ENCODE data around the gene ALG14. TPM values are rescaled to one million over a fixed set of nuclear protein-coding genes. Genes with fewer than 3 reads are reported as not detected.
A peak's percentile ranks its signal among the peaks of the same experiment; 100 is the strongest.
"Not testable (repeated sequence)": the region's sequence is repeated elsewhere in the genome, so short reads cannot be mapped to it uniquely, and the experiment has no call there.

Gene ALG14
- total RNA-seq, 8 experiments from 2014 or later: 1.4 to 7.4 (median 3.2) TPM

GRCh38 chr1:94998114-94998513, 74.6 kb downstream of the ALG14 start:
- Histone ChIP-seq H3K27ac (no peak overlapping the region), H3K4me1 (replicated peaks in 1 of 2) (peaks cover 6 to 14% of the 10 kb centered on the region in 2 donors), H3K4me3 (no peak overlapping the region)
- in situ Hi-C loops (cut with MboI; ENCODE audit: low pct_unique_long_range_greater_than_20kb in 2 of 9, low sequenced_read_pairs in 9 of 9, unreplicated experiment in 9 of 9): no loop called here
- ATAC-seq (replicated peaks in 6 of 8): peak in 3 of 8 experiments; percentile 40 to 83 (median 51)
- WGBS, 10 experiments: 40 to 100% (median 83%) methylated on average over 1 to 3 of the region's 3 CpGs; no CpG with 5 or more reads in 5 of the 10 experiments

GRCh38 chr1:94995536-94995935, 77.2 kb downstream of the ALG14 start:
- H3K27ac ChIP-seq; in situ Hi-C loops (cut with MboI; ENCODE audit: low pct_unique_long_range_greater_than_20kb in 2 of 9, low sequenced_read_pairs in 9 of 9, unreplicated experiment in 9 of 9); H3K4me3 ChIP-seq; H3K4me1 ChIP-seq (replicated peaks in 1 of 2); ATAC-seq (replicated peaks in 6 of 8): not testable (repeated sequence)
- 49 to 100% (median 87%) methylated on average over 1 to 6 of the region's 6 CpGs; no CpG with 5 or more reads in 3 of the 10 experiments for WGBS, 10 experiments

GRCh38 chr1:94994805-94995204, 77.9 kb downstream of the ALG14 start:
- Histone ChIP-seq H3K4me3 (no peak overlapping the region), H3K4me1 (replicated peaks in 1 of 2) (peaks cover 0 to 5% of the 10 kb centered on the region in 2 donors), H3K27ac (no peak overlapping the region)
- ATAC-seq (replicated peaks in 6 of 8): no peak
- 46 to 92% (median 79%) methylated on average over 2 of the region's 2 CpGs for WGBS, 10 experiments
- in situ Hi-C loops (cut with MboI; ENCODE audit: low pct_unique_long_range_greater_than_20kb in 2 of 9, low sequenced_read_pairs in 9 of 9, unreplicated experiment in 9 of 9): no loop called here

DNA sequence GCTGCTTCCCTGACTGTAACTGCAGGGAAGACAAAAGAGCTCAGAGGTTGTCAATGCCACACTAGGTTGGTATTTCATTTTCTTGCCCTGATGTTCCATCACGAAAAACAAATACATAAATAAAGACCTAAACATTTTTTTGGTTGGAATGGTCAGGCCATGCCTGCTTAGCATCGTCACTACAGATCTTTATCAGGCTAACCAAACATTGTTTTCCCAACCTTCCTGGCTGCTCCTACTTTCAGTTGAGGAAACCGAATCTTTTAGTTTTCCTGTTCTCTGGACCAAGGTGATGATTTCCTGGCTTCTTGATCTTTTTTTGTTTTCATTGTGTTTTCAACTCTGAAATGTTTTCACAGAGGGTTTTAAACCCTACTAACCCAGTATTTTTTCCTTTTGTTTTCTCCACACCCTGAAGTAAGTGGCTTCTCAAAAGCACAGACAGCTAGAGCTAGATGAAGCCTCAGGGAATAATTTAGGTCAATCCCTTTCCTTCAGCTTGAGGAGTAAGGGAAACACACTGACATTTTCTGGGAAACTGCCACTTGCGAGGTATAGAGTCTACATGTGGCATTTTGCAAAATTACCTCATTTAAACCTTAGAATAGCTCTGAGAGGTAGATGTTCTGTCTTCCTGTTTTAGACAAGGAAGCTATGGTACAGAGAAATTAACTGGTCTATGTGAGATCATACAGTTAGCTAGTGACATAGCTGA, 78.7 kb downstream of the ALG14 start:
- 71 to 100% (median 92%) methylated on average over 2 to 4 of the region's 4 CpGs; no CpG with 5 or more reads in 1 of the 10 experiments for WGBS, 10 experiments
- no peak for ATAC-seq (replicated peaks in 6 of 8)
- H3K27ac ChIP-seq: no peak overlapping the region
- peaks cover 0 to 5% of the 10 kb centered on the region in 2 donors for H3K4me1 ChIP-seq (replicated peaks in 1 of 2)
- H3K4me3 ChIP-seq: no peak overlapping the region
- in situ Hi-C loops (cut with MboI; ENCODE audit: low pct_unique_long_range_greater_than_20kb in 2 of 9, low sequenced_read_pairs in 9 of 9, unreplicated experiment in 9 of 9): no loop called here

- no peak for ATAC-seq (replicated peaks in 6 of 8)
- Histone ChIP-seq H3K27ac (no peak overlapping the region), H3K4me1 (replicated peaks in 1 of 2) (peaks cover 0 to 3% of the 10 kb centered on the region in 2 donors), H3K4me3 (no peak overlapping the region)
- in situ Hi-C loops (cut with MboI; ENCODE audit: low pct_unique_long_range_greater_than_20kb in 2 of 9, low sequenced_read_pairs in 9 of 9, unreplicated experiment in 9 of 9): no loop called here
- 38 to 100% (median 95%) methylated on average over 1 to 2 of the region's 2 CpGs for WGBS, 10 experiments
Observed at GRCh38 chr1:94992863-94993563, 79.7 kb downstream of the ALG14 start.

GRCh38 chr1:94992161-94992560, 80.6 kb downstream of the ALG14 start:
- WGBS, 10 experiments: 60 to 100% (median 91%) methylated on average over 1 to 5 of the region's 5 CpGs; no CpG with 5 or more reads in 1 of the 10 experiments
- in situ Hi-C loops (cut with MboI; ENCODE audit: low pct_unique_long_range_greater_than_20kb in 2 of 9, low sequenced_read_pairs in 9 of 9, unreplicated experiment in 9 of 9): no loop called here
- Histone ChIP-seq H3K4me3 (no peak overlapping the region), H3K27ac (no peak overlapping the region), H3K4me1 (replicated peaks in 1 of 2) (no peaks in the 10 kb centered on the region)
- ATAC-seq (replicated peaks in 6 of 8): no peak

- 51 to 90% (median 80%) methylated on average over 2 to 6 of the region's 6 CpGs; no CpG with 5 or more reads in 1 of the 10 experiments for WGBS, 10 experiments
- Histone ChIP-seq H3K4me1 (replicated peaks in 1 of 2) (no peaks in the 10 kb centered on the region), H3K27ac (no peak overlapping the region), H3K4me3 (no peak overlapping the region)
- in situ Hi-C loops (cut with MboI; ENCODE audit: low pct_unique_long_range_greater_than_20kb in 2 of 9, low sequenced_read_pairs in 9 of 9, unreplicated experiment in 9 of 9): no loop called here
- ATAC-seq (replicated peaks in 6 of 8): no peak
Observed at GRCh38 chr1:94989911-94990473, 82.8 kb downstream of the ALG14 start.

DNA sequence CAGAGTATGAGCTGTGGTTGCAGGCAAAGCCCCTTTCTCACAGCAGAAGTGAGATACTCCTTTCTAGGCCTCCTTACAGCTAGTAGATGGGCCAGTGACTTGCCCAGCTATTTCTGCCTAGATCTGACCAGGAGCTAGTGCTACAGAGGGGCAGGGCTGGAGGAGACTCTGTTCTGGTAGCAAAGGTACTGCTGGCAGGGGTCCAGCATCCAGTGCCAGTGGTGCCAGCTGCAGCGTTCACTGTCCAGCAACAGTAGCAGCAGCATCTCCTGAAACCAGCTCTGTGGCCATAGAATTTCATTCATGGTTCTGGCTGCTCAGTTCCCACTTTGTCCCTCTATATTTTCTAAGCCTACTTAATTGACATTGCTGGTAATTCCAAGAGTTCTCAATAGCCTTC, 83.4 kb downstream of the ALG14 start:
- ATAC-seq (replicated peaks in 6 of 8): no peak
- no peak overlapping the region for H3K27ac ChIP-seq
- no peak overlapping the region for H3K4me3 ChIP-seq
- 80 to 100% (median 80%) methylated on average over 1 of the region's 1 CpG; no CpG with 5 or more reads in 7 of the 10 experiments for WGBS, 10 experiments
- H3K4me1 ChIP-seq (replicated peaks in 1 of 2): peaks cover 0 to 3% of the 10 kb centered on the region in 2 donors
- in situ Hi-C loops (cut with MboI; ENCODE audit: low pct_unique_long_range_greater_than_20kb in 2 of 9, low sequenced_read_pairs in 9 of 9, unreplicated experiment in 9 of 9): no loop called here

DNA sequence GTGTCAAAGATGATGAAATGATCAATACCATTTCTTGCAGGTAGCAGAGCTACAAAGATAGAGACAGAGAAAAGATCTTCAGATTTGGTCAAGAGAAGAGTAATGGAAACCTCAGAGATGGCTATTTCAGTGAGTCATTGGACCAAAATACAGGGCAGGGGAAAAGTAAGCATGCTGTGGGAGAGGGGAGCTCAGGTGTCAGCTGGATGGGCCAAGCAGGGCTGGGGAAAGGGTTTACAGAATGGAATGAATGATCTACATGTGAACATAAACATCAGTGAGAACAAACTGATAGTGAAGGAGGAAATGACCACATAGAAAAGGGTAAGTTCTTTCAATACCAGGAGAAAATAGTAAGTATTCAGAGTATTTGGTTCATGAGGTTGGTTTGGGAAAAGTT, 84.4 kb downstream of the ALG14 start:
- Histone ChIP-seq H3K4me3 (no peak overlapping the region), H3K4me1 (replicated peaks in 1 of 2) (peaks cover 0 to 3% of the 10 kb centered on the region in 2 donors), H3K27ac (no peak overlapping the region)
- no peak for ATAC-seq (replicated peaks in 6 of 8)
- in situ Hi-C loops (cut with MboI; ENCODE audit: low pct_unique_long_range_greater_than_20kb in 2 of 9, low sequenced_read_pairs in 9 of 9, unreplicated experiment in 9 of 9): no loop called here

GRCh38 chr1:94986783-94987182, 86.0 kb downstream of the ALG14 start:
- H3K27ac ChIP-seq: no peak overlapping the region
- H3K4me1 ChIP-seq (replicated peaks in 1 of 2): peaks cover 0 to 3% of the 10 kb centered on the region in 2 donors
- 67 to 100% (median 93%) methylated on average over 1 to 6 of the region's 6 CpGs; no CpG with 5 or more reads in 3 of the 10 experiments for WGBS, 10 experiments
- ATAC-seq (replicated peaks in 6 of 8): no peak
- in situ Hi-C loops (cut with MboI; ENCODE audit: low pct_unique_long_range_greater_than_20kb in 2 of 9, low sequenced_read_pairs in 9 of 9, unreplicated experiment in 9 of 9): no loop called here
- H3K4me3 ChIP-seq: no peak overlapping the region

GRCh38 chr1:94983171-94983739, 89.5 kb downstream of the ALG14 start:
- in situ Hi-C loops (cut with MboI; ENCODE audit: low pct_unique_long_range_greater_than_20kb in 2 of 9, low sequenced_read_pairs in 9 of 9, unreplicated experiment in 9 of 9): no loop called here
- Histone ChIP-seq H3K4me3 (no peak overlapping the region), H3K4me1 (replicated peaks in 1 of 2) (peaks cover 0 to 3% of the 10 kb centered on the region in 2 donors), H3K27ac (no peak overlapping the region)
- peak in 2 of 8 experiments; percentile 74 to 95 for ATAC-seq (replicated peaks in 6 of 8)
- WGBS, 10 experiments: 13 to 100% (median 77%) methylated on average over 2 to 7 of the region's 7 CpGs; no CpG with 5 or more reads in 1 of the 10 experiments

GRCh38 chr1:94982398-94982797, 90.4 kb downstream of the ALG14 start:
- in situ Hi-C loops (cut with MboI; ENCODE audit: low pct_unique_long_range_greater_than_20kb in 2 of 9, low sequenced_read_pairs in 9 of 9, unreplicated experiment in 9 of 9): no loop called here
- WGBS, 10 experiments: 80 to 100% (median 100%) methylated on average over 1 to 2 of the region's 2 CpGs; no CpG with 5 or more reads in 5 of the 10 experiments
- no peak overlapping the region for H3K27ac ChIP-seq
- H3K4me3 ChIP-seq: no peak overlapping the region
- peaks cover 0 to 3% of the 10 kb centered on the region in 2 donors for H3K4me1 ChIP-seq (replicated peaks in 1 of 2)
- no peak for ATAC-seq (replicated peaks in 6 of 8)

GRCh38 chr1:94981575-94981973, 91.2 kb downstream of the ALG14 start:
- WGBS, 10 experiments: 67 to 100% (median 100%) methylated on average over 1 of the region's 1 CpG; no CpG with 5 or more reads in 1 of the 10 experiments
- in situ Hi-C loops (cut with MboI; ENCODE audit: low pct_unique_long_range_greater_than_20kb in 2 of 9, low sequenced_read_pairs in 9 of 9, unreplicated experiment in 9 of 9): no loop called here
- H3K4me1 ChIP-seq (replicated peaks in 1 of 2): peaks cover 0 to 3% of the 10 kb centered on the region in 2 donors

More at GRCh38 chr1:94981575-94981973, 91.2 kb downstream of the ALG14 start:
- ATAC-seq (replicated peaks in 6 of 8): no peak
- Histone ChIP-seq H3K4me3 (no peak overlapping the region), H3K27ac (no peak overlapping the region)
